GM18511 (cell line): ENCODE data around the gene MAOA.

Source experiments
- ATAC-seq: cut with Tn5 transposase; IDR thresholded peaks from one replicate; pipeline ENCODE4 v1.9.1; 2021; ENCODE audit warnings: mild to moderate bottlenecking, moderate library complexity; ENCODE audit not compliant: unreplicated experiment

MAOA gene

GRCh38 chrX:43750248-43750676 is 94.2 kb downstream of the MAOA start:
- peak; percentile 84 for ATAC-seq

DNA sequence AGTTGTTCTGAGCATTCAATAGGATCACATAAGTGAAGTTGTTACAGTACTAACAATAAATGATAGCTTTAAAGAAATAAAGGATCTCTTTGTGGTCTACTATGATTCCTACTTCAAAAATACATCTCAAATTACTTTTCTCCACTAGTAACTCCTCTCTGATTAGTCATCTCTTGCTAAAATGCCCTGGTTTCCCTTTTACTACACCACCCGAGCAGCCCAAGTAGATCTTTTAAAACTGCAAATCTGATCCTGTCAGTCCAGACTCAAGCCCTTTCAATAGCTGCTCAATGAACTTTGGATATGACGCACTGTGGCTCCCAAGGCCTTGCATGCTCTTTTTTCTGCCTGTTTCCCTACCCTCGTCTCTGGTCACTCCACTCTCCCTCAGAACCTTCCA is 97.5 kb downstream of the MAOA start:
- no peak for ATAC-seq

DNA sequence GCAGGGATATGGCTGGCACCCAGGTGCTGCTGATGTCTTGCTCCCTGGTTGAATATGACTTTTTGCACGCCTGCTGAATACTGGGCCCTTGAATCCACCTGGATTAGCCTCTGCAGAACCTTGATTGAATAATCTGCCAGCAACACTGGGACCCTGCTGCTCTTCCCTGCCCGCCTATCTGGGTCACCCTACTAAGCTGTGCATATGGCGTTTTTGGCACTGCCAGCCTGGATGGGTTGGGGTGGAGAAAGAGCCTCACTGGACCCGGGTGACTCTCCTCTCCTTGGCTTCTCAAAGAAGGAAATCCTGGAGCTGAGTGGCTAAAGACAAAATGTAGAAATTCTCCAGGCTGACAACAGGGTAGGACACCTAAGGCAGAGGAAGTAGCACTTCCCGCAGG is 100.0 kb downstream of the MAOA start:
- ATAC-seq: no peak

GRCh38 chrX:43758044-43758443 is 101.9 kb downstream of the MAOA start:
- ATAC-seq: no peak

DNA sequence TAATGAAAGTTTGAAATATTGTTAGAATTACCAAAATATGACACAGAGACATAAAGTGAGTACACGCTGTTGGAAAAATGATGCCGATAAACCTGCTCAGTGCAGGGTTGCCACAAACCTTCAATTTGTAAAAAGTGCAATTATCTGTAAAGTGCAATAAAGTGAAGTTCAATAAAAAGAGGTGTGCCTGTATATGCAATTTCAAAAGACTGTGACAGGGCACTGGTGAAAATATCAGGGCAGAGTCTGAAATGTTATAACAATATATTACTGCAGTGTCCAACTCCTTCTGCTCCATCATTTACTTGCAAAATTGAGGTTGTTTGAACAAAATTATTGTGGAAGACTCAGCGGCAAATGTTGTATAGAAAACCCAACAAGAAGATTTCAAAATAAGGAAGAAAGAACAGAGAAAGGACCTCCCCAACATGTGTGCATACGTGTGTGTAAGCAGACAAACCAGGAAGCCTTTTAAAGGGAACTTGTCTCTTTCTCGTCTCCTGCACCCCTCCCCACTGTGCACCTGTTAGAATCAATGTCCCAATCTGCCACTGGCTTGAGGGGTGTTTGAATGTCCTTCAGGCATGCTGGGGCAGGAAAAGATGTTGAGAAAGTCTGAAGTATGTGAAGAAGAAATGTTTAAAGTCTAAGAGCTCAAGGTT is 130.0 kb downstream of the MAOA start:
- ATAC-seq: no peak
